Astrocyte (in vitro differentiated cells and primary cell): ENCODE measurements around the gene HEG1. TPM values are rescaled to one million over a fixed set of nuclear protein-coding genes. Genes with fewer than 3 reads are reported as not detected.

Experiments
- DNase-seq: peaks from one replicate; pipeline ENCODE4 v3.0.0-alpha.2; 2010; ENCODE audit warnings: low read depth
- FAIRE-seq: peaks from 2 replicates; lab custom pipeline; 2011; peaks lifted over from hg19 to GRCh38; lab: Jason Lieb, UNC
- H2AFZ ChIP-seq: 2 replicates; pipeline ENCODE4 v1.6.0; 2012; ENCODE audit warnings: low read depth, low read length, inconsistent platforms
- H3K27ac ChIP-seq: 2 replicates; pipeline ENCODE4 v1.5.1; 2011; ENCODE audit warnings: low read depth, low read length, inconsistent platforms
- H3K27me3 ChIP-seq: 2 replicates; pipeline ENCODE4 v1.6.0; 2011; ENCODE audit warnings: low read length, inconsistent platforms; ENCODE audit not compliant: insufficient read depth
- H3K36me3 ChIP-seq: 2 replicates; pipeline ENCODE4 v1.5.1; 2011; ENCODE audit warnings: low read length, inconsistent platforms; ENCODE audit not compliant: insufficient read depth
- H3K4me1 ChIP-seq: 2 replicates; pipeline ENCODE4 v1.5.1; 2011; ENCODE audit warnings: low read length, inconsistent platforms; ENCODE audit not compliant: insufficient read depth
- H3K4me2 ChIP-seq: 2 replicates; pipeline ENCODE4 v1.6.0; 2012; ENCODE audit warnings: low read length, inconsistent platforms
- H3K4me3 ChIP-seq: 2 replicates; pipeline ENCODE4 v1.5.1; 2011; ENCODE audit warnings: low read depth, mild to moderate bottlenecking, low read length, inconsistent platforms; ENCODE audit not compliant: insufficient read depth
- H3K79me2 ChIP-seq: 2 replicates; pipeline ENCODE4 v1.6.0; 2012; ENCODE audit warnings: mild to moderate bottlenecking, low read length, inconsistent platforms; ENCODE audit not compliant: insufficient read depth
- H3K9ac ChIP-seq: 2 replicates; pipeline ENCODE4 v1.6.0; 2012; ENCODE audit warnings: mild to moderate bottlenecking, low read length, inconsistent platforms
- H3K9me3 ChIP-seq: 2 replicates; pipeline ENCODE4 v1.5.1; 2012; ENCODE audit warnings: low read depth, mild to moderate bottlenecking, low read length, inconsistent platforms; ENCODE audit not compliant: insufficient read depth
- H4K20me1 ChIP-seq: 2 replicates; pipeline ENCODE4 v1.6.0; 2012; ENCODE audit warnings: low read length, inconsistent platforms; ENCODE audit not compliant: insufficient read depth
- H3K27ac Mint-ChIP-seq: one replicate; pipeline ENCODE4 v1.8.0; 2021; ENCODE audit warnings: mild to moderate bottlenecking, mixed read lengths; ENCODE audit not compliant: unreplicated experiment
- H3K27me3 Mint-ChIP-seq: one replicate; pipeline ENCODE4 v1.8.0; 2021; ENCODE audit warnings: low read depth, mixed read lengths; ENCODE audit not compliant: unreplicated experiment
- H3K36me3 Mint-ChIP-seq: one replicate; pipeline ENCODE4 v1.8.0; 2021; ENCODE audit warnings: low read depth, mixed read lengths; ENCODE audit not compliant: unreplicated experiment
- H3K4me1 Mint-ChIP-seq: one replicate; pipeline ENCODE4 v1.8.0; 2021; ENCODE audit warnings: low read depth, mixed read lengths; ENCODE audit not compliant: unreplicated experiment
- H3K4me3 Mint-ChIP-seq: one replicate; pipeline ENCODE4 v1.8.0; 2021; ENCODE audit warnings: mild to moderate bottlenecking, moderate library complexity, mixed read lengths; ENCODE audit not compliant: unreplicated experiment
- H3K9me3 Mint-ChIP-seq: one replicate; pipeline ENCODE4 v1.8.0; 2021; ENCODE audit warnings: mild to moderate bottlenecking, mixed read lengths; ENCODE audit not compliant: unreplicated experiment
- EZH2 ChIP-seq: IDR thresholded peaks from 2 replicates; pipeline ENCODE4 v1.6.1; 2012; ENCODE audit warnings: mild to moderate bottlenecking, low read length, inconsistent platforms; ENCODE audit not compliant: insufficient read depth
- total RNA-seq: library from RNA; stranded (reverse); gene quantifications from 2 replicates; pipeline ENCODE4 v1.2.1, GENCODE V29; 2021
- TF ChIP-seq, protein P1 (sequence below): IDR thresholded peaks from 2 replicates; pipeline ENCODE4 v1.5.1; 2011; ENCODE audit warnings: low read depth, mild to moderate bottlenecking, inconsistent platforms, low read length, moderate library complexity; ENCODE audit not compliant: insufficient read depth

HEG1 gene
- total RNA-seq, 1 donor from 2014 or later, result 65.7 TPM

DNA sequence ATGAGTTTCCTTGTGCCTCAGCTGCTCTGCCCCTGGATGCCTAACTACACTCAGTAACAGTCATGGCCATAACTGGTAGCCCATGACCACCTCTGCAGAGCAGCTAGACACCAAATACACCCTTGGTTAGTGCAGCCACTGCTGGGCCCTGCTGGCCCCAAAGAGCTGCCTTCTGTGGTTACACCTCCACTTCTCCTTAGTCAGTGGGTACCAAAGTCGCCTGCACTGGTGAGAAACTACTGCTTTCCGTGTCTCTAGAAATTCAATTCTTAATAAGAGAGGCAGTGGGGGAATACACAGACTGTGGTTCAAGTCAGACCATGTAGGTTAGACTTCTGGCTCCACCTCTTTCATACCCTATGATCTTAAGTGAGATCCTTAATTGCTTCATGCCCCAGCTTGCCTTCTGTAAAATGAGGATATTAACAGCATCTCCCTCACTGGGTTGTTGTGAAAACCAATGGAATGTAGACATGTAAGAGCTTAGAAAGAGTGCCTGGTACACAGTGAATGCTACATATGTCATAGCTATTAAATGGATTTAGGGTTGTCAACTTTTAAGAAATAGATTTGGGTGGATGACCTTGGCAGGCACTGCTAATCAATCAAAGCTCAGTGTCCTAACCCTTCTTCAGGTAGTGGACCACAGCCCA lies 18.2 kb downstream of the HEG1 start:
- Mint-ChIP-seq H3K27me3 (no peaks in the 10 kb centered on the region), H3K27ac (no peak overlapping the region), H3K4me1 (peaks cover 30% of the 10 kb centered on the region), H3K36me3 (peaks cover 12% of the 10 kb centered on the region), H3K9me3 (peaks cover 7% of the 10 kb centered on the region), H3K4me3 (no peak overlapping the region)
- H2AFZ ChIP-seq, result no peak overlapping the region
- H3K9me3 ChIP-seq, result no peaks in the 10 kb centered on the region
- no peak overlapping the region for H3K4me3 ChIP-seq
- peaks cover 21% of the 10 kb centered on the region for H3K4me1 ChIP-seq
- TF ChIP-seq, protein P1, sequence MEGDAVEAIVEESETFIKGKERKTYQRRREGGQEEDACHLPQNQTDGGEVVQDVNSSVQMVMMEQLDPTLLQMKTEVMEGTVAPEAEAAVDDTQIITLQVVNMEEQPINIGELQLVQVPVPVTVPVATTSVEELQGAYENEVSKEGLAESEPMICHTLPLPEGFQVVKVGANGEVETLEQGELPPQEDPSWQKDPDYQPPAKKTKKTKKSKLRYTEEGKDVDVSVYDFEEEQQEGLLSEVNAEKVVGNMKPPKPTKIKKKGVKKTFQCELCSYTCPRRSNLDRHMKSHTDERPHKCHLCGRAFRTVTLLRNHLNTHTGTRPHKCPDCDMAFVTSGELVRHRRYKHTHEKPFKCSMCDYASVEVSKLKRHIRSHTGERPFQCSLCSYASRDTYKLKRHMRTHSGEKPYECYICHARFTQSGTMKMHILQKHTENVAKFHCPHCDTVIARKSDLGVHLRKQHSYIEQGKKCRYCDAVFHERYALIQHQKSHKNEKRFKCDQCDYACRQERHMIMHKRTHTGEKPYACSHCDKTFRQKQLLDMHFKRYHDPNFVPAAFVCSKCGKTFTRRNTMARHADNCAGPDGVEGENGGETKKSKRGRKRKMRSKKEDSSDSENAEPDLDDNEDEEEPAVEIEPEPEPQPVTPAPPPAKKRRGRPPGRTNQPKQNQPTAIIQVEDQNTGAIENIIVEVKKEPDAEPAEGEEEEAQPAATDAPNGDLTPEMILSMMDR, result no peak
- TF ChIP-seq EZH2, result no peak
- H3K4me2 ChIP-seq, result no peak overlapping the region
- H3K36me3 ChIP-seq, result peaks cover 3% of the 10 kb centered on the region
- H3K27ac ChIP-seq, result no peak overlapping the region
- no peaks in the 10 kb centered on the region for H3K27me3 ChIP-seq
- peaks cover 92% of the 10 kb centered on the region for H3K79me2 ChIP-seq
- FAIRE-seq (no peak), DNase-seq (no peak)
- H4K20me1 ChIP-seq, result peaks cover 78% of the 10 kb centered on the region
- H3K9ac ChIP-seq, result no peak overlapping the region

- peaks cover 22% of the 10 kb centered on the region for H3K4me1 ChIP-seq
- no peak for FAIRE-seq
- no peak overlapping the region for H3K27ac ChIP-seq
- H3K4me1 Mint-ChIP-seq, result peaks cover 29% of the 10 kb centered on the region
- H4K20me1 ChIP-seq, result peaks cover 82% of the 10 kb centered on the region
- peaks cover 95% of the 10 kb centered on the region for H3K79me2 ChIP-seq
- H3K4me3 ChIP-seq, result no peak overlapping the region
- no peak overlapping the region for H3K9ac ChIP-seq
- no peaks in the 10 kb centered on the region for H3K27me3 ChIP-seq
- peaks cover 7% of the 10 kb centered on the region for H3K9me3 Mint-ChIP-seq
- no peak overlapping the region for H3K4me2 ChIP-seq
- no peak overlapping the region for H3K4me3 Mint-ChIP-seq
- H3K9me3 ChIP-seq, result no peaks in the 10 kb centered on the region
- no peak for TF ChIP-seq EZH2
- TF ChIP-seq, protein P1, result no peak
- H2AFZ ChIP-seq, result no peak overlapping the region
- H3K27ac Mint-ChIP-seq, result no peak overlapping the region
- peaks cover 15% of the 10 kb centered on the region for H3K36me3 Mint-ChIP-seq
- H3K27me3 Mint-ChIP-seq, result no peaks in the 10 kb centered on the region
- H3K36me3 ChIP-seq, result peaks cover 3% of the 10 kb centered on the region
- DNase-seq, result no peak
These were observed 20.6 kb downstream of the HEG1 start for GRCh38 chr3:125035217-125035616.

GRCh38 chr3:125033616-125034015 lies 22.2 kb downstream of the HEG1 start:
- no peak overlapping the region for H3K4me3 Mint-ChIP-seq
- no peak for TF ChIP-seq EZH2
- TF ChIP-seq, protein P1, result no peak
- Histone ChIP-seq H2AFZ (no peak overlapping the region), H3K36me3 (peaks cover 7% of the 10 kb centered on the region), H3K27ac (no peak overlapping the region), H3K27me3 (no peaks in the 10 kb centered on the region), H3K9ac (no peak overlapping the region), H3K4me3 (no peak overlapping the region), H3K4me1 (peaks cover 8% of the 10 kb centered on the region), H4K20me1 (peaks cover 81% of the 10 kb centered on the region), H3K4me2 (no peak overlapping the region), H3K79me2 (peaks cover 91% of the 10 kb centered on the region), H3K9me3 (no peaks in the 10 kb centered on the region)
- H3K4me1 Mint-ChIP-seq, result peaks cover 15% of the 10 kb centered on the region
- peaks cover 7% of the 10 kb centered on the region for H3K9me3 Mint-ChIP-seq
- H3K36me3 Mint-ChIP-seq, result peaks cover 24% of the 10 kb centered on the region
- DNase-seq (no peak), FAIRE-seq (no peak)
- H3K27ac Mint-ChIP-seq, result no peak overlapping the region
- H3K27me3 Mint-ChIP-seq, result no peaks in the 10 kb centered on the region
